OCI-LY3 (cell line): ENCODE results near the gene CGN.

Experiments
- EZH2phosphoT487 ChIP-seq: fragments of 200-600 bp; shearing (Covaris generic); IDR thresholded peaks from 2 replicates; pipeline ENCODE4 v1.6.1; 2018; ENCODE audit warnings: antibody characterized with exemption, mixed run types, low read depth
- TF ChIP-seq, protein P1 (sequence below): fragments of 200-600, 300-600 bp; sonication (generic); IDR thresholded peaks from 2 replicates; pipeline ENCODE4 v1.5.1; 2014; ENCODE audit warnings: antibody characterized with exemption, low read length, low read depth

GRCh38 chr1:151584278-151584677, 73.1 kb downstream of the CGN start:
- TF ChIP-seq, protein P1, sequence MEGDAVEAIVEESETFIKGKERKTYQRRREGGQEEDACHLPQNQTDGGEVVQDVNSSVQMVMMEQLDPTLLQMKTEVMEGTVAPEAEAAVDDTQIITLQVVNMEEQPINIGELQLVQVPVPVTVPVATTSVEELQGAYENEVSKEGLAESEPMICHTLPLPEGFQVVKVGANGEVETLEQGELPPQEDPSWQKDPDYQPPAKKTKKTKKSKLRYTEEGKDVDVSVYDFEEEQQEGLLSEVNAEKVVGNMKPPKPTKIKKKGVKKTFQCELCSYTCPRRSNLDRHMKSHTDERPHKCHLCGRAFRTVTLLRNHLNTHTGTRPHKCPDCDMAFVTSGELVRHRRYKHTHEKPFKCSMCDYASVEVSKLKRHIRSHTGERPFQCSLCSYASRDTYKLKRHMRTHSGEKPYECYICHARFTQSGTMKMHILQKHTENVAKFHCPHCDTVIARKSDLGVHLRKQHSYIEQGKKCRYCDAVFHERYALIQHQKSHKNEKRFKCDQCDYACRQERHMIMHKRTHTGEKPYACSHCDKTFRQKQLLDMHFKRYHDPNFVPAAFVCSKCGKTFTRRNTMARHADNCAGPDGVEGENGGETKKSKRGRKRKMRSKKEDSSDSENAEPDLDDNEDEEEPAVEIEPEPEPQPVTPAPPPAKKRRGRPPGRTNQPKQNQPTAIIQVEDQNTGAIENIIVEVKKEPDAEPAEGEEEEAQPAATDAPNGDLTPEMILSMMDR = no peak
- TF ChIP-seq EZH2phosphoT487 = no peak
